Frontal cortex (tissue), 4 donors: ENCODE measurements around the gene OR1Q1. TPM values are rescaled to one million over a fixed set of nuclear protein-coding genes. Genes with fewer than 3 reads are reported as not detected.
"Not testable (repeated sequence)": the region's sequence is repeated elsewhere in the genome, so short reads cannot be mapped to it uniquely, and the experiment has no call there.

Experiments used
- DNase-seq, 2 donors: peaks; one replicate each; pipeline ENCODE4 v3.0.0; 2012; ENCODE audit warnings: low spot score in 2 of 2
- FAIRE-seq: peaks from 2 replicates; lab custom pipeline; 2012; peaks lifted over from hg19 to GRCh38; lab: Jason Lieb, UNC
- total RNA-seq: library from RNA; depleted of rRNA; stranded (reverse); fragments of >200 nt; gene quantifications from one replicate; pipeline ENCODE4 v1.2.3, GENCODE V29; 2014
- donor health status: control.
- donor health status: control.
- donor health status: control.

Gene OR1Q1
- not detected for total RNA-seq

DNA sequence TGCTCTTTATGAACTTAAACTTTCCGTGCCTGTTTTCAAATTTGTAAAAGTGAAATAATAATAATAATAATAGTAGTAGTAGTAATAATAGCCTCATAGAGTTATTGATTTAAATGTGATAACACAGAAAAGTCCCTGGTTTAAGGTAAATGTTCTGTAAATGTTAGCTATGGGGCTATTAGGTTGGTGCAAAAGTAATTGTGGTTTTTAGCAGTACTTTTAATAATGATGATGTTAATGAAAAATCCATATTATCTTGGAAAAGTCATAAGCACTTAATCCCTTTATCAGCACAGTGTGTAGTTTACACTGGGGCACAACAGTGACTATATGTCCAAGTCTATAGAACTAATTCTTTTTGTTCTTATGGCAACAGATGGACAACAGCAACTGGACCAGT lies at the start of gene OR1Q1:
TSS of gene OR1Q1 (plus strand) at position 377 of the 400 bp plus-strand sequence. CDS start at position 377, 0 bp downstream.
- FAIRE-seq (no peak), DNase-seq (no peak)

DNA sequence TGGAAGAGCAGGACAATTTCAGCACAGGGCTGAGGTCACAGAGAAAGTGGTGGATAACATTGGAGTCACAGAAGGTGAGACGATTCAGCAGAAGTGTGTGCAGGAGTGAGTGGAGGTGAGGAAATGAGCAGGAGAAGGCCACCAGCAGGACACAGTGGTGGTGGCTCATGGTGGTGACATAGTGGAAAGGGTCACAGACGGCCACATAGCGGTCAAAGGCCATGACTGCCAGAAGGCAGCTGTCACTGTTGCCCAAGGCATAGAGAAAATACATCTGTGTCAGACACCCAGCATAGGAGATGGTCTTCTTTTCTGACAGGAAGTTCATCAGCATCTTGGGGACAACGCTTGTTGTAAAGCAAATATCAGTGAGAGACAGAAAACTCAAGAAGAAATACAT lies 46.6 kb upstream of the OR1Q1 start:
- FAIRE-seq, result no peak
- DNase-seq, result no peak

GRCh38 chr9:122572456-122572855 lies 42.1 kb upstream of the OR1Q1 start:
- FAIRE-seq (no peak), DNase-seq (no peak)

DNA sequence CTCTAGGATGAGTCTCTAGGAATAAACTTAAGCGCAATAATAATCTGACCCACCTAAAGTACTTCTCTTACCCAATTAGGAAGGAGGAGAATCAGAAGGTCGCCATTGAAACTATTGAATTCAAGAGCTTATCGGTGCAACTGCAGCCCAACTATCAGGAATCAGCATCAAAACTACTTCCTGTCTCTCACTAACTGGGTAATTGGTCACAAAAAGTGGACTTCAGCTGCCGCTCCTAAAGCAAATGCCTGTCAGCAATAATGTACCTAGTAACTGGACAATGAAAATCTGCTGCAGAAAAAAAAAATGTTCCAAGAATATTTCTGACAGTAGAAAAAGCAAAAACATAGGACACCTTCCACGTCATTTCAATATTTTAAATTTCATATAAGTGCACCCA lies 34.7 kb upstream of the OR1Q1 start:
- DNase-seq (no peak), FAIRE-seq (no peak)

GRCh38 chr9:122580360-122580759 lies 34.2 kb upstream of the OR1Q1 start:
- FAIRE-seq (no peak), DNase-seq (no peak)

- not testable (repeated sequence) for DNase-seq, FAIRE-seq
Measured at GRCh38 chr9:122583284-122583683, 31.3 kb upstream of the OR1Q1 start, which contains the start of gene OR1L8. OR1L8 (minus strand) TSS chr9:122583384; CDS start chr9:122568477, 14,907 bp downstream.

DNA sequence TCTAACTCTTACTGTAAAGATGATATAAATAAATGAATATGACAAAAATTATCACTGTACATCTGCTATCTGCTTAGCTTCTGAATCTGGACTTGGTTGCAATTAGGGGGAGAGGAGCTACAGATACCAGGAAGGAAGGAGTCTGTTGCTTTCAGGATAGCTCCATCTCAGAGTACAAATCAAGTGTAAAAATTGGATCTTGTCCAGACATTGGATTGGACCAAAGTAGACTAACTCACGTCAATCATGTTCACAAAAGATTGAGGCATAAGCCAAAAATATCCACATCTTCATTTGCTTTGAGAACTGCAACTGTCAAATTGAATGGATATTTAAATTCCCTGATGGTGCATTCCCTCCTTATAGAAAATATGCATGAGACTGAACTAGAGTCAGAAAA lies 8.8 kb upstream of the OR1Q1 start:
- DNase-seq (no peak), FAIRE-seq (no peak)

- DNase-seq, result no peak
- no peak for FAIRE-seq
Measured at GRCh38 chr9:122606587-122606986, 8.0 kb upstream of the OR1Q1 start.

GRCh38 chr9:122609804-122610203 lies 4.7 kb upstream of the OR1Q1 start:
- FAIRE-seq (no peak), DNase-seq (no peak)

- FAIRE-seq, result no peak
- no peak for DNase-seq
Measured at GRCh38 chr9:122619996-122620395, 5.5 kb downstream of the OR1Q1 start.

GRCh38 chr9:122642226-122642625 lies 27.7 kb downstream of the OR1Q1 start:
- DNase-seq (no peak), FAIRE-seq (no peak)

DNA sequence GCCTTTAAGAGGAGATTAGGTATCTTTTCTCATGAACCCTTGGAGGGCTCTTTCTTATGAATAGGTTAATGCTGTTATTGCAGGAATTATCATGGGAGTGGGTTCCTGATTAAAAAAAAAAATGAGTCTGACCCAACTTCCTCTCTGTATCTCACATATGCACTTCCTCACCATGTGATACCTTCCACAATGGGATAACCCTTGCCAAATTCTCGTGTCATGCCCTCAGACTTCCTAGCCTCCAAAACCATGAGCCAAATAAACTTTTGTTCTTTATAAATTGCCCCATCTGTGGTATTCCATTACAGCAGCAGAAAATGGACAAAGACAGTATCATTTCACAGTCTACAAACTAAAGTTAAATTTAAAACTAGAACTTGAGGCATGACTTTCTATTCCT lies 41.8 kb downstream of the OR1Q1 start:
- no peak for FAIRE-seq
- no peak for DNase-seq

- DNase-seq, result no peak
- FAIRE-seq, result no peak
Measured at GRCh38 chr9:122657527-122657926, 43.0 kb downstream of the OR1Q1 start, which contains the start of gene OR1B1. OR1B1 (minus strand) TSS chr9:122657627.

- DNase-seq, result no peak
- FAIRE-seq, result no peak
Measured at GRCh38 chr9:122661416-122661815, 46.9 kb downstream of the OR1Q1 start, which contains the start of gene OR1L1. OR1L1 (plus strand) TSS chr9:122661716; CDS start chr9:122661716, 0 bp downstream.

Other genes starting within 250 kb of the OR1Q1 start
- 0.41 TPM for gene PTGS1, start 243.7 kb upstream of the OR1Q1 start, total RNA-seq
- gene OR1J1, start 136.8 kb upstream of the OR1Q1 start, total RNA-seq, result not detected
- gene OR1J2, start 103.9 kb upstream of the OR1Q1 start, total RNA-seq, result not detected
- gene OR1J4, start 95.6 kb upstream of the OR1Q1 start, total RNA-seq, result not detected
- not detected for gene OR1N1, start 87.4 kb upstream of the OR1Q1 start, total RNA-seq
- gene OR1N2, start 61.6 kb upstream of the OR1Q1 start, total RNA-seq, result not detected
- not detected for gene OR1L8, start 31.4 kb upstream of the OR1Q1 start, total RNA-seq
- not detected for gene OR1B1, start 42.9 kb downstream of the OR1Q1 start, total RNA-seq
- not detected for gene OR1L1, start 47.0 kb downstream of the OR1Q1 start, total RNA-seq
- gene OR1L3, start 60.4 kb downstream of the OR1Q1 start, total RNA-seq, result not detected
- gene OR1L4, start 109.3 kb downstream of the OR1Q1 start, total RNA-seq, result not detected
- gene OR1L6, start 127.6 kb downstream of the OR1Q1 start, total RNA-seq, result not detected
- gene OR5C1, start 174.2 kb downstream of the OR1Q1 start, total RNA-seq, result not detected
- not detected for gene OR1K1, start 185.4 kb downstream of the OR1Q1 start, total RNA-seq
- gene PDCL, start 213.8 kb downstream of the OR1Q1 start, total RNA-seq, result 63.6 TPM